ENCODE data around the gene OTOP2.
A peak's percentile ranks its signal among the peaks of the same experiment; 100 is the strongest.
"Not testable (repeated sequence)": the region's sequence is repeated elsewhere in the genome, so short reads cannot be mapped to it uniquely, and the experiment has no call there.

Gene OTOP2

DNA sequence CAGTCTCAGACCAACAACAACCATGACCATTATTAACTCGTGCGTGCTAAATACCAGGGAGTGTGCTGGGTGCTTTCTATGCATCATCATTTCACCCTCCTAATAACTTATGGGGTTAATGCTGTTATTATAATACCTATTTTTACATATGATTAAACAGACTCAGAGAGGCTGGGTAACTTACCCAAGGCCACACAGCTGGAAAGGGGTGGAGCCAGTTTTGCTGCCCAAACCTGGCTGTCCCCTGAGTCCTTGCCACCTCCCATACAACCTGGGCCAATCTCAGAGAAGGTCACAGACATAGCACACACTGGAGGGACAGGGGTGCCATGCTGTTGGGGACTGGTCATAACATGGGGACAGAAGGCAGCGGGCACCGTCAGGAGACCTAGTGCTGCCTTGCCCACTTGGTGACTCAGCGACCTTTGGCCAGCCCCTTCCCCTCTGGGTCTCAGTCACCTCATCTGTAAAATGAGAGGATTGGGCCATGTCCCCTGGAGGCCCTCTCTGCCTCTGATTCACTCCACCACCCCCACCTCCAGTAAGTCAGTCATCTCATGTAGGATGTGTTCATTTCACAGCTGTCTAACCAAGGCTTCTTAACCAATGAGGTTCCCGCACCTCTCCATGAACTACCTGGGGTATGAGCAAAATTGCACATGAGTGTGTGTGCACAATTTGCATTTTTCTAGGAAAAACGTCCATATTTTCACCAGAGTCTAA is 19.2 kb upstream of the OTOP2 start:
- H3K36me3 ChIP-seq (ENCODE audit: control insufficient read depth in 1 of 2, insufficient read depth in 2 of 2, low read length in 2 of 2): no peaks in the 10 kb centered on the region
- peaks cover 7% of the 10 kb centered on the region for H3K9me3 ChIP-seq (ENCODE audit: insufficient read depth, low read depth, low read length)
- no peak overlapping the region for H3K4ac ChIP-seq (ENCODE audit: low read depth, low read length)
- no peak overlapping the region for H3K18ac ChIP-seq (ENCODE audit: low read length)
- WGBS (ENCODE audit: extremely low coverage, insufficient coverage, insufficient read length): no CpG with 5 or more reads among the region's 7 CpGs
- no peak overlapping the region for H4K8ac ChIP-seq (ENCODE audit: low read depth, low read length)
- H4K12ac ChIP-seq (ENCODE audit: low read depth, low read length): no peak overlapping the region
- no peaks in the 10 kb centered on the region for H3K79me2 ChIP-seq (ENCODE audit: control insufficient read depth, insufficient read depth, low read length, poor library complexity)
- H2AFZ ChIP-seq (ENCODE audit: insufficient read depth, low read length, poor library complexity): no peak overlapping the region
- no peaks in the 10 kb centered on the region for H3K27me3 ChIP-seq (ENCODE audit: insufficient read depth, low read length)
- H3K14ac ChIP-seq (ENCODE audit: low read length): no peak overlapping the region
- DNase-seq: no peak
- no peak overlapping the region for H3K4me3 ChIP-seq (ENCODE audit: low read depth, low read length)
- H2BK5ac ChIP-seq (ENCODE audit: low read depth, low read length, poor library complexity): no peak overlapping the region
- H2AK5ac ChIP-seq (ENCODE audit: low read length): no peak overlapping the region
- no peak overlapping the region for H2BK12ac ChIP-seq (ENCODE audit: low read length)
- H3K23ac ChIP-seq (ENCODE audit: low read length): peak overlapping the region; percentile 24
- peaks cover 8 to 16% of the 10 kb centered on the region in 2 experiments for H3K4me1 ChIP-seq (ENCODE audit: control insufficient read depth in 1 of 2, insufficient read depth in 2 of 2, low read length in 2 of 2)
- no peak overlapping the region for H3K4me2 ChIP-seq (ENCODE audit: low read length)
- H3K27ac ChIP-seq (ENCODE audit: low read depth, low read length): no peak overlapping the region
- H2BK120ac ChIP-seq (ENCODE audit: insufficient read depth, low read length, poor library complexity): no peak overlapping the region
- peaks cover 6% of the 10 kb centered on the region for H3K79me1 ChIP-seq (ENCODE audit: low read length)
- H3K9ac ChIP-seq (ENCODE audit: low read length): peak overlapping the region; percentile 3
- no peak overlapping the region for H4K91ac ChIP-seq (ENCODE audit: low read depth, low read length)

DNA sequence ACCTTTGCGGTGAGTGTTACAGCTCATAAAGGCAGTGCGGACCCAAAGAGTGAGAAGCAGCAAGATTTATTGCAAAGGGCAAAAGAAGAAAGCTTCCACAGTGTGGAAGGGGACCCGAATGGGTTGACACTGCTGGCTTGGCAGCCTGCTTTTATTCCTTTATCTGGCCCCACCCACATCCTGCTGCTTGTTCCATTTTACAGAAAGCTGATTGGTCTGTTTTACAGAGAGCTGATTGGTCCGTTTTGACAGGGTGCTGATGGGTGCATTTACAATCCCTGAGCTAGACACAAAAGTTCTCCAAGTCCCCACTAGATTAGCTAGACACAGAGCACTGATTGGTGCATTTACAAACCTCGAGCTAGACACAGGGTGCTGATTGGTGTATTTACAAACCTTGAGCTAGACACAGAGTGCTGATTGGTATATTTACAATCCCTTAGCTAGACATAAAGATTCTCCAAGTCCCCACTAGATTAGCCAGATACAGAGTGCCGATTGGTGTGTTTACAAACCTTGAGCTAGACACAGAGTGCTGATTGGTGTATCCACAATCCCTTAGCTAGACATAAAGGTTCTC is 17.8 kb upstream of the OTOP2 start:
- not testable (repeated sequence) for H3K4me2 ChIP-seq (ENCODE audit: low read length); H3K4me3 ChIP-seq (ENCODE audit: low read depth, low read length); H3K27ac ChIP-seq (ENCODE audit: low read depth, low read length); H3K23ac ChIP-seq (ENCODE audit: low read length); H3K27me3 ChIP-seq (ENCODE audit: insufficient read depth, low read length); H4K8ac ChIP-seq (ENCODE audit: low read depth, low read length); DNase-seq; H3K9ac ChIP-seq (ENCODE audit: low read length); H4K12ac ChIP-seq (ENCODE audit: low read depth, low read length); H4K91ac ChIP-seq (ENCODE audit: low read depth, low read length); H3K9me3 ChIP-seq (ENCODE audit: insufficient read depth, low read depth, low read length); H3K79me2 ChIP-seq (ENCODE audit: control insufficient read depth, insufficient read depth, low read length, poor library complexity); H2BK12ac ChIP-seq (ENCODE audit: low read length); H2AK5ac ChIP-seq (ENCODE audit: low read length); H3K79me1 ChIP-seq (ENCODE audit: low read length); H2BK5ac ChIP-seq (ENCODE audit: low read depth, low read length, poor library complexity); H2AFZ ChIP-seq (ENCODE audit: insufficient read depth, low read length, poor library complexity); H3K14ac ChIP-seq (ENCODE audit: low read length); H2BK120ac ChIP-seq (ENCODE audit: insufficient read depth, low read length, poor library complexity); H3K36me3 ChIP-seq (ENCODE audit: control insufficient read depth in 1 of 2, insufficient read depth in 2 of 2, low read length in 2 of 2); H3K4ac ChIP-seq (ENCODE audit: low read depth, low read length); H3K18ac ChIP-seq (ENCODE audit: low read length)
- no CpG with 5 or more reads among the region's 6 CpGs for WGBS (ENCODE audit: extremely low coverage, insufficient coverage, insufficient read length)
- peaks cover 8 to 16% of the 10 kb centered on the region in 2 experiments for H3K4me1 ChIP-seq (ENCODE audit: control insufficient read depth in 1 of 2, insufficient read depth in 2 of 2, low read length in 2 of 2)

DNA sequence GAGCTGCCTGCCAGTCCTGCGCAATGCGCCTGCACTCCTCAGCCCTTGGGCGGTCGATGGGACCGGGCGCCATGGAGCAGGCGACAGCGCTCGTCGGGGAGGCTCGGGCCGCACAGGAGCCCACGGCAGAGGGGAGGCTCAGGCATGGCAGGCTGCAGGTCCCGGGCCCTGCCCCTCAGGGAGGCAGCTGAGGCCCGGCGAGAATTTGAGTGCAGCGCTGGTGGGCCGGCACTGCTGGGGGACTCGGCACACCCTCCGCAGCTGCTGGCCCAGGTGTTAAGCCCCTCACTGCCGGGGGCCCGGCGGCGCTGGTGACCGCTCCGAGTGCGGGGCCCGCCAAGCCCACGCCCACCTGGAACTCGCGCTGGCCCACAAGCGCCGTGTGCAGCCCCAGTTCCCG is 17.1 kb upstream of the OTOP2 start:
- Histone ChIP-seq H2BK5ac (ENCODE audit: low read depth, low read length, poor library complexity) (no peak overlapping the region), H3K27ac (ENCODE audit: low read depth, low read length) (no peak overlapping the region), H3K14ac (ENCODE audit: low read length) (peak overlapping the region; percentile 28), H4K8ac (ENCODE audit: low read depth, low read length) (no peak overlapping the region), H4K91ac (ENCODE audit: low read depth, low read length) (peak overlapping the region; percentile 35), H3K18ac (ENCODE audit: low read length) (no peak overlapping the region), H3K4me1 (ENCODE audit: control insufficient read depth in 1 of 2, insufficient read depth in 2 of 2, low read length in 2 of 2) (peaks cover 8 to 16% of the 10 kb centered on the region in 2 experiments), H3K9me3 (ENCODE audit: insufficient read depth, low read depth, low read length) (peaks cover 6% of the 10 kb centered on the region), H2BK12ac (ENCODE audit: low read length) (no peak overlapping the region), H3K36me3 (ENCODE audit: control insufficient read depth in 1 of 2, insufficient read depth in 2 of 2, low read length in 2 of 2) (no peaks in the 10 kb centered on the region), H3K23ac (ENCODE audit: low read length) (no peak overlapping the region), H3K79me2 (ENCODE audit: control insufficient read depth, insufficient read depth, low read length, poor library complexity) (no peaks in the 10 kb centered on the region), H3K4me3 (ENCODE audit: low read depth, low read length) (no peak overlapping the region), H3K4me2 (ENCODE audit: low read length) (no peak overlapping the region), H2BK120ac (ENCODE audit: insufficient read depth, low read length, poor library complexity) (no peak overlapping the region), H2AK5ac (ENCODE audit: low read length) (peak overlapping the region; percentile 60), H3K79me1 (ENCODE audit: low read length) (peaks cover 6% of the 10 kb centered on the region), H3K27me3 (ENCODE audit: insufficient read depth, low read length) (no peaks in the 10 kb centered on the region), H3K4ac (ENCODE audit: low read depth, low read length) (no peak overlapping the region), H4K12ac (ENCODE audit: low read depth, low read length) (no peak overlapping the region), H2AFZ (ENCODE audit: insufficient read depth, low read length, poor library complexity) (no peak overlapping the region), H3K9ac (ENCODE audit: low read length) (no peak overlapping the region)
- WGBS (ENCODE audit: extremely low coverage, insufficient coverage, insufficient read length): no CpG with 5 or more reads among the region's 34 CpGs
- no peak for DNase-seq

DNA sequence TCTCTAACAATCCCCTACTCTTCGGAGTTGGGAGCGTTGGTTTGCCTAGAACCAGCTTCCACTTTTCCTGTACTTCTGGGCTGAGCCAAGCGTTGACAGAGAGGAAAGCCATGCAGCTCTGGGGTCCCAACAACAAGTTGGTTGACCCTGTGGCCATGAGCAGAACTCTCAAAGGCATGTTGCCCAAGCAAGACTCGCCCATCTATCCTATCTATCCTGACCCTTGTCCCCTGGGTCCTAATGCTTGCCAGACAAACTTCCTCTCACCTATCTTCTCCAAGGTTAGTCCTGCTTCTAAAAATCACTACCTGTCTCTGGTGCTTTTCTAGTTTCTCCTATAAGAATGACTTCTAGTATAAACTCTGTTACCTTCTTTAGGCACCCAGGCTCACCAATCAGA is 15.0 kb upstream of the OTOP2 start:
- not testable (repeated sequence) for H2AK5ac ChIP-seq (ENCODE audit: low read length); H2BK120ac ChIP-seq (ENCODE audit: insufficient read depth, low read length, poor library complexity); H4K12ac ChIP-seq (ENCODE audit: low read depth, low read length); H3K36me3 ChIP-seq (ENCODE audit: control insufficient read depth in 1 of 2, insufficient read depth in 2 of 2, low read length in 2 of 2); H2BK5ac ChIP-seq (ENCODE audit: low read depth, low read length, poor library complexity); H3K27ac ChIP-seq (ENCODE audit: low read depth, low read length); H4K91ac ChIP-seq (ENCODE audit: low read depth, low read length); H4K8ac ChIP-seq (ENCODE audit: low read depth, low read length); H2AFZ ChIP-seq (ENCODE audit: insufficient read depth, low read length, poor library complexity); H3K14ac ChIP-seq (ENCODE audit: low read length); DNase-seq; H3K9me3 ChIP-seq (ENCODE audit: insufficient read depth, low read depth, low read length); H3K79me1 ChIP-seq (ENCODE audit: low read length); H3K79me2 ChIP-seq (ENCODE audit: control insufficient read depth, insufficient read depth, low read length, poor library complexity); H3K4me2 ChIP-seq (ENCODE audit: low read length); H3K27me3 ChIP-seq (ENCODE audit: insufficient read depth, low read length); H3K18ac ChIP-seq (ENCODE audit: low read length); H3K23ac ChIP-seq (ENCODE audit: low read length); H3K9ac ChIP-seq (ENCODE audit: low read length); H3K4ac ChIP-seq (ENCODE audit: low read depth, low read length); H3K4me3 ChIP-seq (ENCODE audit: low read depth, low read length)
- Histone ChIP-seq H3K4me1 (ENCODE audit: control insufficient read depth in 1 of 2, insufficient read depth in 2 of 2, low read length in 2 of 2) (peaks cover 8 to 16% of the 10 kb centered on the region in 2 experiments), H2BK12ac (ENCODE audit: low read length) (peak overlapping the region; percentile 10)
- WGBS (ENCODE audit: extremely low coverage, insufficient coverage, insufficient read length): no CpG with 5 or more reads among the region's 4 CpGs

Data from trophoblast cell (in vitro differentiated cells and primary cell).